Activated CD4-positive, alpha-beta T cell treated with anti-CD3 and anti-CD28 coated beads, Interleukin-2, Interleukin-6, amounts not matched to agents 100 ng/mL and 50 ng/mL, durations not matched to agents 16 hours and 8 hours (primary cell): ENCODE measurements around the gene CACNA1D.
"Not testable (repeated sequence)": the region's sequence is repeated elsewhere in the genome, so short reads cannot be mapped to it uniquely, and the experiment has no call there.

Experiments
- DNase-seq: peaks from one replicate; pipeline ENCODE4 v3.0.0-alpha.2; 2020

The CACNA1D gene

GRCh38 chr3:53618524-53618906 is 124.1 kb downstream of the CACNA1D start:
- no peak for DNase-seq

GRCh38 chr3:53618936-53619335 is 124.5 kb downstream of the CACNA1D start:
- no peak for DNase-seq

GRCh38 chr3:53624061-53624857 is 129.8 kb downstream of the CACNA1D start:
- no peak for DNase-seq

- DNase-seq: no peak
Observed at GRCh38 chr3:53626876-53627275, 132.5 kb downstream of the CACNA1D start.

GRCh38 chr3:53628536-53629401 is 134.4 kb downstream of the CACNA1D start:
- DNase-seq: no peak

- DNase-seq: no peak
Observed at GRCh38 chr3:53629402-53629723, 135.0 kb downstream of the CACNA1D start.

GRCh38 chr3:53630547-53630946 is 136.1 kb downstream of the CACNA1D start:
- no peak for DNase-seq

- no peak for DNase-seq
Observed at GRCh38 chr3:53633197-53633787, 138.9 kb downstream of the CACNA1D start.

GRCh38 chr3:53635041-53635440 is 140.6 kb downstream of the CACNA1D start:
- DNase-seq: no peak

GRCh38 chr3:53638806-53639205 is 144.4 kb downstream of the CACNA1D start:
- DNase-seq: not testable (repeated sequence)

- no peak for DNase-seq
Observed at GRCh38 chr3:53641397-53641796, 147.0 kb downstream of the CACNA1D start.

- DNase-seq: no peak
Observed at GRCh38 chr3:53642211-53642610, 147.8 kb downstream of the CACNA1D start.

GRCh38 chr3:53643757-53644156 is 149.3 kb downstream of the CACNA1D start:
- DNase-seq: no peak

- no peak for DNase-seq
Observed at GRCh38 chr3:53645754-53646153, 151.3 kb downstream of the CACNA1D start.

- DNase-seq: no peak
Observed at GRCh38 chr3:53646723-53647122, 152.3 kb downstream of the CACNA1D start.

- no peak for DNase-seq
Observed at GRCh38 chr3:53649816-53650215, 155.4 kb downstream of the CACNA1D start.

- DNase-seq: peak; percentile 68
Observed at GRCh38 chr3:53650424-53650823, 156.0 kb downstream of the CACNA1D start.

- DNase-seq: peak; percentile 25
Observed at GRCh38 chr3:53650928-53651661, 156.7 kb downstream of the CACNA1D start.

- no peak for DNase-seq
Observed at GRCh38 chr3:53651927-53652326, 157.5 kb downstream of the CACNA1D start.

- DNase-seq: no peak
Observed at GRCh38 chr3:53657651-53658050, 163.2 kb downstream of the CACNA1D start.

GRCh38 chr3:53658613-53659193 is 164.3 kb downstream of the CACNA1D start:
- DNase-seq: no peak

- no peak for DNase-seq
Observed at GRCh38 chr3:53659996-53660395, 165.6 kb downstream of the CACNA1D start.

GRCh38 chr3:53661480-53661879 is 167.1 kb downstream of the CACNA1D start:
- DNase-seq: no peak
